Mesenchymal stem cell (in vitro differentiated cells and primary cell): Measurements from ENCODE around the gene ELOVL2. TPM values are rescaled to one million over a fixed set of nuclear protein-coding genes. Genes with fewer than 3 reads are reported as not detected.
"Not testable (repeated sequence)": the region's sequence is repeated elsewhere in the genome, so short reads cannot be mapped to it uniquely, and the experiment has no call there.

ENCODE experiments used
- DNase-seq: peaks from one replicate; pipeline ENCODE4 v3.0.0-alpha.2; 2013
- H2AFZ ChIP-seq: one replicate; pipeline ENCODE4 v1.6.1; 2013; ENCODE audit warnings: low read depth, mild to moderate bottlenecking, control low read depth, inconsistent platforms, low read length, moderate library complexity
- H2AK5ac ChIP-seq: 2 replicates; pipeline ENCODE4 v1.6.1; 2013; ENCODE audit warnings: low read length, moderate library complexity, mild to moderate bottlenecking, inconsistent platforms; ENCODE audit not compliant: severe bottlenecking
- H2BK120ac ChIP-seq: one replicate; pipeline ENCODE4 v1.6.1; 2013; ENCODE audit warnings: low read depth, mild to moderate bottlenecking, inconsistent platforms, low read length, moderate library complexity
- H2BK12ac ChIP-seq, 2 experiments: one replicate each; pipeline ENCODE4 v1.6.1; 2013; ENCODE audit warnings: inconsistent platforms in 2 of 2, low read length in 2 of 2, mild to moderate bottlenecking in 2 of 2, moderate library complexity in 2 of 2, control low read depth in 1 of 2
- H2BK15ac ChIP-seq: one replicate; pipeline ENCODE4 v1.6.1; 2013; ENCODE audit warnings: mild to moderate bottlenecking, low read depth, inconsistent platforms; ENCODE audit not compliant: poor library complexity, severe bottlenecking
- H2BK5ac ChIP-seq: 2 replicates; pipeline ENCODE4 v1.6.1; 2013; ENCODE audit warnings: low read depth, mild to moderate bottlenecking, low read length, control low read depth, inconsistent platforms; ENCODE audit not compliant: poor library complexity, severe bottlenecking
- H3K14ac ChIP-seq, 2 experiments: one replicate each; pipeline ENCODE4 v1.6.1; 2013; ENCODE audit warnings: inconsistent platforms in 2 of 2, low read length in 2 of 2, control low read depth in 1 of 2, mild to moderate bottlenecking in 1 of 2, moderate library complexity in 1 of 2
- H3K18ac ChIP-seq, 2 experiments: one replicate each; pipeline ENCODE4 v1.6.1; 2013; ENCODE audit warnings: inconsistent platforms in 2 of 2, low read length in 2 of 2, control low read depth in 1 of 2, low read depth in 1 of 2, mild to moderate bottlenecking in 1 of 2
- H3K23ac ChIP-seq, 2 experiments: one replicate each; pipeline ENCODE4 v1.6.1; 2013; ENCODE audit warnings: inconsistent platforms in 2 of 2, low read length in 2 of 2, mild to moderate bottlenecking in 2 of 2, moderate library complexity in 2 of 2, control low read depth in 1 of 2
- H3K27ac ChIP-seq: 2 replicates; pipeline ENCODE4 v1.5.1; 2013; ENCODE audit warnings: mild to moderate bottlenecking, moderate library complexity, low read length, control low read depth, inconsistent platforms; ENCODE audit not compliant: poor library complexity, severe bottlenecking
- H3K27me3 ChIP-seq, 2 experiments: 2 replicates each; pipeline versions ENCODE4 v1.6.1 to v1.7.0; 2013; ENCODE audit warnings: low read length in 2 of 2, mild to moderate bottlenecking in 2 of 2, moderate library complexity in 2 of 2, control low read depth in 1 of 2, inconsistent platforms in 1 of 2; ENCODE audit not compliant: control insufficient read depth in 1 of 2, insufficient read depth in 1 of 2
- H3K36me3 ChIP-seq, 2 experiments: 2 replicates each; pipeline versions ENCODE4 v1.6.1 to v1.7.0; 2013; ENCODE audit warnings: low read length in 2 of 2, control low read depth in 1 of 2, inconsistent platforms in 1 of 2, low read depth in 1 of 2, mild to moderate bottlenecking in 1 of 2; ENCODE audit not compliant: insufficient read depth in 2 of 2, control insufficient read depth in 1 of 2
- H3K4ac ChIP-seq, 2 experiments: one replicate each; pipeline ENCODE4 v1.6.1; 2013; ENCODE audit warnings: inconsistent platforms in 2 of 2, low read length in 2 of 2, mild to moderate bottlenecking in 2 of 2, moderate library complexity in 2 of 2, control low read depth in 1 of 2, low read depth in 1 of 2
- H3K4me1 ChIP-seq: 2 replicates; pipeline ENCODE4 v1.6.1; 2013; ENCODE audit warnings: low read depth, low read length, control low read depth; ENCODE audit not compliant: control insufficient read depth, insufficient read depth
- H3K4me2 ChIP-seq: 2 replicates; pipeline ENCODE4 v1.6.1; 2013; ENCODE audit warnings: low read length, mild to moderate bottlenecking, inconsistent platforms; ENCODE audit not compliant: poor library complexity, severe bottlenecking
- H3K4me3 ChIP-seq, 2 experiments: 2 replicates each; pipeline versions ENCODE4 v1.5.1 to v1.7.0; 2013; ENCODE audit warnings: low read length in 2 of 2, mild to moderate bottlenecking in 2 of 2, control low read depth in 1 of 2, low read depth in 1 of 2; ENCODE audit not compliant: insufficient read depth in 1 of 2
- H3K79me1 ChIP-seq: replicated peaks from 2 replicates; pipeline ENCODE4 v1.6.1; 2013; ENCODE audit warnings: mild to moderate bottlenecking, control low read depth, low read length, inconsistent platforms; ENCODE audit not compliant: poor library complexity, severe bottlenecking
- H3K9ac ChIP-seq: 2 replicates; pipeline ENCODE4 v1.7.0; 2013; ENCODE audit warnings: mild to moderate bottlenecking, low read length, moderate library complexity
- H3K9me3 ChIP-seq: 2 replicates; pipeline ENCODE4 v1.7.0; 2013; ENCODE audit warnings: mild to moderate bottlenecking, low read length; ENCODE audit not compliant: control insufficient read depth
- H4K8ac ChIP-seq: one replicate; pipeline ENCODE4 v1.6.1; 2013; ENCODE audit warnings: inconsistent platforms, mild to moderate bottlenecking, low read length, moderate library complexity
- H4K91ac ChIP-seq: one replicate; pipeline ENCODE4 v1.6.1; 2013; ENCODE audit warnings: mild to moderate bottlenecking, low read length, inconsistent platforms
- whole genome bisulfite sequencing: methylation state at CpG from one replicate; pipeline ENCODE4 v1.1.7; 2013; ENCODE audit warnings: mixed read lengths; 5-methylcytosine and 5-hydroxymethylcytosine counted together
- polyA plus RNA-seq, 2 experiments: library from polyadenylated mRNA; stranded (reverse); fragments of 200-250 nt; gene quantifications; one replicate each; pipeline ENCODE4 v1.2.3, GENCODE V29; 2013

The ELOVL2 gene
- polyA plus RNA-seq (2013, experiment 1 of 2), result 11.7 TPM
- 12.0 TPM for polyA plus RNA-seq (2013, experiment 2 of 2)

DNA sequence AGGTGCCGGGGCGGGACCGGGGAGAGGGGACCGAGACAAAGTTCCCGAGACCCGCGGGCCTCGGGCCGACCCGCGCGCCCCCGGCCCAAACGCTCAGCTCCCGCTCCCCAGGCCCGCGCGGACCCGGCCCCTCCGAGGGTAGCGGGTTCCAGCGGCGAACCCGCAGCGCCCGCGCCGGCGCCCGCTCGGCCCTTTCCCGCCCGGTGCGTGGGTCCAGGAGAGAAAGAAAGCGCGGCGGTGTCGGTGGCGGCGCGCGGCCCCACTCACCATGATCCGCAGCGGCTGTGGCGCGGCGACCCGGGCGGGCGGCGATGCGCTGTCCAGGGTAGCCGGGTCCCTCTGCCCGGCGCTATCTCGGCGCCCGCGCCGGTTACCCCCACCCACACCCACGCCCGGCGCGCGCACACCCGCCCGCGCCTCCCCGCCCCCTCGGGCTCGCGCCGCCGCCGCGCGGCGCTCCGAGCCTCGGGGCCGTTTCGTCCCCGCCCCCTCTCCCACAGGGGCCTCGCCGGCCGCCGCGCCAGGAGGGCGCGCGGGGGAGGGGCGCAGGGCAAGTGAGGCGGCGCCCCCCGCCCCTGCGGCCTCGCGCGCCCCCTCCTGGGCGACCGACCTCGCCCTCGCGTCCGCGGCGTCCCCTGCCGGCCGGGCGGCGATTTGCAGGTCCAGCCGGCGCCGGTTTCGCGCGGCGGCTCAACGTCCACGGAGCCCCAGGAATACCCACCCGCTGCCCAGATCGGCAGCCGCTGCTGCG, at the start of gene ELOVL2:
Gene ELOVL2, minus strand, starts transcription at position 345 of the 751 bp plus-strand sequence. Its CDS starts 75 bp downstream, at position 270.
- Histone ChIP-seq H2AK5ac (no peak within 1 kb of the TSS), H2BK120ac (peak within 1 kb of the TSS; percentile 15), H3K4me3 (peak within 1 kb of the TSS; percentile 70 to 77), H4K8ac (peak within 1 kb of the TSS; percentile 77), H3K36me3 (no peaks in the 10 kb centered on the region), H3K79me1 (no peaks in the 10 kb centered on the region), H3K27ac (no peak within 1 kb of the TSS), H3K4me2 (peak within 1 kb of the TSS; percentile 100), H3K18ac (peak within 1 kb of the TSS; percentile 92 to 95), H3K4me1 (peaks cover 11% of the 10 kb centered on the region), H3K9me3 (no peaks in the 10 kb centered on the region), H3K14ac (peak within 1 kb of the TSS in 1 of 2 experiments; percentile 48), H3K23ac (peak within 1 kb of the TSS in 1 of 2 experiments; percentile 98), H2AFZ (peak within 1 kb of the TSS; percentile 89), H2BK15ac (peak within 1 kb of the TSS; percentile 83), H3K27me3 (peaks cover 0 to 34% of the 10 kb centered on the region in 2 experiments), H4K91ac (peak within 1 kb of the TSS; percentile 64), H2BK5ac (no peak within 1 kb of the TSS), H3K9ac (no peak within 1 kb of the TSS), H3K4ac (peak within 1 kb of the TSS in 1 of 2 experiments; percentile 50), H2BK12ac (peak within 1 kb of the TSS; percentile 86 to 89)
- 2% methylated on average over 97 of the region's 124 CpGs for WGBS
- peak; percentile 79 for DNase-seq

DNA sequence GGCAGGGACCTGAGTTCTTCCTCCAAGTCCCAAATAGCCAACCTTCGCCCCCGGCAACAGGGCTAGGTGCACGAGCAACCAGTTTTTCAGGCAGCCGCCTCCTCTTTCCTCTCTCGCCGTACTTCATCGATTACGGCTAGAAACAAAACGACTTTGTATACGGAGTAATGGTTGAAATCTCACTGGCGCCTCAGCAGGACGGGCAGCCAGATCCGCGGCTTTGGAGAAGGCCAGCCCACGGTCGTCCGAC, 49.2 kb upstream of the ELOVL2 start:
- H3K4me3 ChIP-seq, result peak overlapping the region; percentile 98 to 99

DNA sequence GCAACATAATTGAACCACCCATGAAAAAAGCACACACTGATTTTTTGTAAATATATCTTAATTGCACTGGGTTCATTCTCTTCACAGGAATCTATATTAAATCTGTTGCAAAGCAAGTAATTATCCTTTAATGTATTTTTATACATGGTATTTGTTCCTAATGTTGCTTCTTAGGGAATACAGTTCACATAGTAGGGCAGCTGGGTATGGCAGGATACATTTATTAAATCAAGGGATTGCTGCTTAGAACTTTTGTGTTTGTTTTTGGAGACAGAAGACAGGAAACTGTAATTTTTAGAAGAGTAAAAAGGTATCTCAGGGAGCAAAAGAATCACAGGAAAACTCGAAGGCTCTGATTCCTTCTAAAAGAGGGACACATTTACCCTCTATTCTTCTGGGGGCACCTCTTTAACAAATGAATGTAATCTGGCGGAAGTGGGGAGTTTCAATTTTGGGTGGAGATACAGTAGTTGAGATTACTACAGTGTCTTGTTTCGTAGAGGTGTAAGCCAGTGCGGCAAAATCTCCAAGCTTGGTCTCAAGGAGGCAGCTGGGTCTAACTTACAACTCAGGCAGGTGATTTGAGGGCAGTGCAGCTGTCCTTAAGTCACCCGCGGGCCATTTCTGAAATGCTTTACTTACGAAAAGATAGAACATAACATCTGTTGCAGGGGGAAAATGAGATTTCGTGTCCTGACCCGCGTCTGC, 48.7 kb upstream of the ELOVL2 start:
- Histone ChIP-seq H3K23ac (no peak overlapping the region), H3K79me1 (peaks cover 2% of the 10 kb centered on the region)
- WGBS, result 13% methylated on average over 10 of the region's 10 CpGs

More for the DNA sequence above, 49.2 kb upstream of the ELOVL2 start:
- WGBS, result 0% methylated on average over 17 of the region's 17 CpGs
- Histone ChIP-seq H2BK120ac (peak overlapping the region; percentile 80), H2BK12ac (peak overlapping the region in 1 of 2 experiments; percentile 15), H4K91ac (peak overlapping the region; percentile 72), H3K36me3 (no peaks in the 10 kb centered on the region), H2BK5ac (no peak overlapping the region), H3K4me1 (peaks cover 3% of the 10 kb centered on the region), H3K9me3 (no peaks in the 10 kb centered on the region), H2AFZ (peak overlapping the region; percentile 94), H3K27ac (peak overlapping the region; percentile 64), H3K27me3 (no peaks in the 10 kb centered on the region), H3K18ac (peak overlapping the region; percentile 63 to 95), H2BK15ac (no peak overlapping the region), H3K79me1 (peaks cover 3% of the 10 kb centered on the region), H3K9ac (peak overlapping the region; percentile 99), H3K23ac (no peak overlapping the region), H2AK5ac (no peak overlapping the region), H3K4me2 (peak overlapping the region; percentile 84), H3K14ac (no peak overlapping the region), H3K4ac (peak overlapping the region; percentile 51 to 79), H4K8ac (peak overlapping the region; percentile 86)
- no peak for DNase-seq

GRCh38 chr6:11091141-11091540, 47.0 kb upstream of the ELOVL2 start:
- H3K4me3 ChIP-seq, H3K4ac ChIP-seq, H2BK5ac ChIP-seq, H3K9me3 ChIP-seq, H3K23ac ChIP-seq, H3K18ac ChIP-seq, H2AK5ac ChIP-seq, H2BK15ac ChIP-seq, H3K27me3 ChIP-seq, DNase-seq, H3K79me1 ChIP-seq, H3K4me2 ChIP-seq, H3K9ac ChIP-seq, H3K14ac ChIP-seq, H2AFZ ChIP-seq, H2BK120ac ChIP-seq, H3K27ac ChIP-seq, H4K8ac ChIP-seq, H3K4me1 ChIP-seq, H3K36me3 ChIP-seq, H2BK12ac ChIP-seq, H4K91ac ChIP-seq: not testable (repeated sequence)
- 97% methylated on average over 5 of the region's 5 CpGs for WGBS

More for the DNA sequence above, 48.7 kb upstream of the ELOVL2 start:
- Histone ChIP-seq H2BK120ac (peak overlapping the region; percentile 80), H4K91ac (peak overlapping the region; percentile 81), H3K27ac (peak overlapping the region; percentile 64), H3K9ac (peak overlapping the region; percentile 99), H2AK5ac (no peak overlapping the region), H4K8ac (peak overlapping the region; percentile 86), H3K9me3 (no peaks in the 10 kb centered on the region), H2AFZ (peak overlapping the region; percentile 94), H3K14ac (no peak overlapping the region), H3K27me3 (no peaks in the 10 kb centered on the region), H3K4me2 (peak overlapping the region; percentile 84), H3K4me1 (peaks cover 3% of the 10 kb centered on the region), H3K4me3 (peak overlapping the region; percentile 98 to 99), H2BK15ac (no peak overlapping the region), H2BK12ac (peak overlapping the region in 1 of 2 experiments; percentile 15), H3K36me3 (no peaks in the 10 kb centered on the region), H3K18ac (peak overlapping the region; percentile 63 to 95), H2BK5ac (no peak overlapping the region), H3K4ac (peak overlapping the region in 1 of 2 experiments; percentile 79)
- DNase-seq, result no peak
